Right hindlimb (tissue), 1 donor: ENCODE measurements around the gene ARMC6.
A peak's percentile ranks its signal among the peaks of the same experiment; 100 is the strongest.
"Not testable (repeated sequence)": the region's sequence is repeated elsewhere in the genome, so short reads cannot be mapped to it uniquely, and the experiment has no call there.

Source experiments
- DNase-seq: peaks from one replicate; pipeline ENCODE4 v3.0.0-alpha.2; 2018

ARMC6 gene

DNA sequence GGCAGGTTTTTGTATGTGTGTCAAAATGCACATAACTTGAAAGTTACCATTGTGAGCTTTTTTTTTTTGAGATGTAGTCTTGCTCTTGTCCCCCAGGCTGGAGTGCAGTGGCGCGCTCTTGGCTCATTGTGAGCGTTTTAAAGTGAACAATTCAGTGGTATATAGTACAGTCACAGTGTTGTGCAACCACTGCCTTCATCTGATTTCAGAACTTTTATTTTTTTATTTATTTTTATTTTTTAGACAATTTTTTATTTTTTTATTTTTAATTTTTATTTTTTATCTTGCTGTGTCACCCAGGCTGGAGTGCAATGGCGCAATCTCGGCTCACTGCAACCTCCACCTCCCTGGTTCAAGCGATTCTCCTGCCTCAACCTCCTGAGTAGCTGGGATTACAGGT, 45.4 kb downstream of the ARMC6 start:
- DNase-seq, result no peak

GRCh38 chr19:19079571-19079970, 46.2 kb downstream of the ARMC6 start:
- DNase-seq, result no peak

DNA sequence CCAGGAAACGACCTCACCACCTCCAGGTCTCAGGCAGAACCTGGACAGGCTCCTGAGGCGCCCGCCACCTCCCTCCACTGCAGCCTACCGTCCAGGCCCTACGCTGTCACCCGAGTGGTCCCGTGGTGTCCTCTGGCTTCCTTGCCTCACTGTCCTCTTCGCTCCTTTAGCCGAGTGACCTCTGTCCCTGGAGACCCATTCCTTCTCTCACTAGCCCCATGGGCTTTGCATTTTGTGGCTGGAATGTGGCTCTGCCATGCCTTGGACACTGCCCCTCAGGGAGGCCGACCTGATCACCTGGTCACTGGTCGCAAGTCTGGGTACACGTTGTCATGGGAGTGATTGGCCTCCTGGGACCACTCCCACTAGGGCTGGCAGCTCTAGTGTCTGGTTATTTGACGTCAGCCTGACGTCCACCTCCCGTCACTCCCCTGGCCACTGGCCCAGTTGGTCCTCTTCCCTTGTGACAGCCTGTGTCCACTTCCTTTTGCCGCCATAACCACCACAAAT, 48.3 kb downstream of the ARMC6 start:
- no peak for DNase-seq

DNA sequence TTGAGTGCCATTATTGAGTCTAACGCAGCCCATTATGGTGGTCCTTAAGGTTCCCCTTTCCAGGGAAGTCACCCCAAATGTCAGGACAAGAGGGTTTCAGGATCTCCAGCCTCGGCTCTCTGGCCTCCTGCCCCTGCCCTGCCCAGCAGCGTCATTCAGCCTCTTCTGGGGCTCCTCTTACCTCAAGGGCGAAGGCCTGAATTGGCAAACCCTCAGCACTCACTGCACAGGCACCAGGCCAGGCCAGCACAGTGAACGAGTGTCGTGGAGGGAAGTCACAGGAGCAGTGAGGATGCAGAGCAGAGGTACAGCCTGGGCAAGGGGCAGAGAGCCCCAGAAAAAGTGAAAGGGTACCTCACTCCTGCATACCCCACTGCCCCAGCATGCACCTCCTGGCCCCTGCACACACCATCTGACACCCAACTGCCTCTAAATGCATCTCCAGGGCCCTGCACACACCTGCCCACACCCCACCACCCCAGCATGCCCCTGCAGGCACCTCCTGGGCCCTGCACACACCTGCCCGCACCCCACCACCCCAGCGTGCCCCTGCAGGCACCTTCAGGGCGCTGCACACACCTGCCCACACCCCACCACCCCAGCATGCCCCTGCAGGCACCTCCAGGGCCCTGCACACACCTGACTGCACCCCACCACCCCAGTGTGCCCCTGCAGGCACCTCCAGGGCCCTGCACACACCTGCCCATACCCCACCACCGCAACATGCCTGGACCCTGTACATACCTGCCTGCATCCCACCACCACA, 50.2 kb downstream of the ARMC6 start:
- DNase-seq, result no peak

DNA sequence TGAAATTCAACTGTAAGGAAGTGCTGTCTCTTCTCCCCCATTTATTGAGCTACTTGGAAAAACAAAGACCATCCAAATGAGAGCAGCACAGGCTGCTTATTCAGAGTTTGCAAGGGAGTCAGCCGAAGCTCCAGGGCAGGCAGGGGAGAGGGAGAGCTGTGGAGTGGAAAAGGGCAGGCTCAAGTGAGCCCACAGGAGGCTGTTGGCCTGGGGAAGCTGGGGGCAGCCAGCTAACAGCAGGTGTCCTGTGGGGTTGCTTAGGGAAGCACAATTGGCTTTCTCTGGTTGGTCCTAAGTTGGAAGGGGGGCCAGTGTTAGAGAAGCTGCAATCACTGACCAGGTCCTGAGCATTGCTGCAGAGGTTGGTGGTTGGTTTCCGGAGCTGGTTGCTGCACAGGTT, 54.3 kb downstream of the ARMC6 start:
- no peak for DNase-seq

DNA sequence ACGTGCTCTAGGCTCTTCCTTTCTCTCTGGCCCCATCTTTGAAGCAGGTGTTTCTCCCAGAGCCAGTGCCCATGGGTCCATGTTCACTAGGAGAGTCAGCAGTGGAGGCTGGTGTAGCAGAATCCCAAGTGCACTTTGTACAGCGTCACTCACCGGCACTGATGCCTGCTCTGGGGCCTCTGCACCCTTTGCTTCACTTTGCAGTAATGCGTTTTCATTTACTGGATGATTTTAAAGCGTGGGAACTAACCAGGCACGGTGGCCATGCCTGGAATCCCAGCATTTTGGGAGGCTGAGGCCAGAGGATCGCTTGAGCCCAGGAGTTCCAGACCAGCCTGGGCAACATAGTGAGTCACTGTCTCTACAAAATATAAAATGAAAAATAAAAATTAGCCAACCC, 61.1 kb downstream of the ARMC6 start:
- no peak for DNase-seq

DNA sequence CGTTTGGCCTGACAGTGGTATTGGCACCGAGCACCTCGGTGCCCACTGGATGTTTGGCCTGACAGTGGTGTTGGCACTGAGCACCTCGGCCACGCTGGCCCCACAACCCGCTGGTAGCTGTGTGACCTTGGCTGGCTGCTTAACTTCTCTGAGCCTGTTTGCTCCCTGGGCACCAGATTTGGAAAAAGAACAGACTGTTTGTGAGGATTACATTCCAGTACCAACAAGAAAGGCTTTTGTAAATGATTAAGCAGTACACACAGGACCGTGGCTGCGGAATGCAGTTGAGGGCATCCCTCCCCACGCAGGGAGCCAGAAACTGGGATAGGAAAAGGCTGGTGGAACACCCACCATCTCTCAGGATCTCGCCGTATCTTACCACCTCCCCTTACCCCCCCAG, 62.3 kb downstream of the ARMC6 start:
- no peak for DNase-seq

DNA sequence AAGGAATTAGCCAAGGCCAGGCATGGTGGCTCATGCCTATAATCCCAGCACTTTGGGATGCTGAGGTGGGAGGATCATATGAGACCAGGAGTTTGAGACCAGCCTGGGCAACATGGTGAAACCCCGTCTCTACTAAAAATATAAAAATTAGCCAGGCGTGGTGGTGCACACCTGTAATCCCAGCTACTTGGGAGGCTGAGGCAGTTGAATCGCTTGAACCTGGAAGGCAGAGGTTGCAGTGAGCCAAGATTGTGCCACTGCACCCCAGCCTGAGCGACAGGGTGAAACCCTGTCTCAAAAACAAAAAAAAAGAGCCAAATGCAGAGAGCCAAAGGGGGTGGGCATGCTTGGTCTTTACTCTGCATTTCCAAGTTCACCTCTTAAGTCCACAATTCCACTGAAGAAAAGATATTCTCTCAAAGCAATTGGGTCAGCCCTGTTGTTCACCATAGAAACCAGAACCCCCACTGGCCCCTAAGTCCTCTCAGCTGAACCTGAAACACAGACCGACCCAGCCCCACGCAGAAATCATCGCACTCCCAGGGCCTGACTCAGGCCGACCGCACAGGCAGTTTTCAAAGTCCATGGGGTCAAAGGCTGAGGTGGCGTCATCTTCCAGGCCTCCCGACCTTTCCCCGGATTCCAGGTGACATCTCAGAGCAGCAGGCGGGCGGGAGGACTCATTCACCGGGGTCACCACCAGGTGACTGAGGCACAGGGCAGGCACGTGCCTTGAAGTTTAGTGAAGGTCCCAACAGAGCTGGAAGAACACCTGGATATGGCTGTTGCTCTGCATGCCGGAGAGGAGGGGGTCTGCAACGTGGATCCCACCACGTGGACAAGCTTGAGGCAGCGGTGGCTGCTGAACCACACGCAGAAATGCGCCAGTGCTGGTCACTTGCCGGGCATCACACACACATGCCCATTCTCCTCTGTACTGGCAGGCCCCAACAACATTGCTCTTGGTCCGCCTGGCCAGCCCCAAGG, 63.5 kb downstream of the ARMC6 start:
- DNase-seq, result no peak

DNA sequence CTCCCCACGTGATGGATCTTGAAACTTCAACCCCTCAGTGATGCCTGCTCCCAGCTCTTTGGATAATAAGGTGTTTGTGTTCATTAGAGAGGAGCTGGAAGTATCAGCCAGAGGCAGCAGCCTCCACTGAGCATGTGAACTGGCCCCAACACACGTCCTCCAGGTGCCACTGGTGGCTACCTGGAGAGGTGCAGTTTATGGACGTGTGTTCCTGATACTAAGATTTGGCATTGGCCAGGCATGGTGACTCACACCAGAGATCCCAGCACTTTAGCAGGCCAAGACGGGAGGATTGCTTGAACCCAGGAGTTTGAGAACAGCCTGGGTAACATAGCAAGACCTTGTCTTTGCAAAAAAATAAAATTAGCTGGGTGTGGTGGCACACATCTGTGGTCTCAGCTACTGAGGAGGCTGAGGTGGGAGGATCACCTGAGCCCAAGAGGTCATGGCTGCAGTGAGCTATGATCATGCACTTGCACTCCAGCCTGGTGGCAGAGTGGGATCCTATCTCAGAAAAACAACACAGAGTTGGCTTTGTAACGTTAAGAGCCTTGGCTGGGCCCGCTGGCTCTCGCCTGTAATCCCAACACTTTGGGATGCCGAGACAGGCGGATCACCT, 64.8 kb downstream of the ARMC6 start:
- no peak for DNase-seq

DNA sequence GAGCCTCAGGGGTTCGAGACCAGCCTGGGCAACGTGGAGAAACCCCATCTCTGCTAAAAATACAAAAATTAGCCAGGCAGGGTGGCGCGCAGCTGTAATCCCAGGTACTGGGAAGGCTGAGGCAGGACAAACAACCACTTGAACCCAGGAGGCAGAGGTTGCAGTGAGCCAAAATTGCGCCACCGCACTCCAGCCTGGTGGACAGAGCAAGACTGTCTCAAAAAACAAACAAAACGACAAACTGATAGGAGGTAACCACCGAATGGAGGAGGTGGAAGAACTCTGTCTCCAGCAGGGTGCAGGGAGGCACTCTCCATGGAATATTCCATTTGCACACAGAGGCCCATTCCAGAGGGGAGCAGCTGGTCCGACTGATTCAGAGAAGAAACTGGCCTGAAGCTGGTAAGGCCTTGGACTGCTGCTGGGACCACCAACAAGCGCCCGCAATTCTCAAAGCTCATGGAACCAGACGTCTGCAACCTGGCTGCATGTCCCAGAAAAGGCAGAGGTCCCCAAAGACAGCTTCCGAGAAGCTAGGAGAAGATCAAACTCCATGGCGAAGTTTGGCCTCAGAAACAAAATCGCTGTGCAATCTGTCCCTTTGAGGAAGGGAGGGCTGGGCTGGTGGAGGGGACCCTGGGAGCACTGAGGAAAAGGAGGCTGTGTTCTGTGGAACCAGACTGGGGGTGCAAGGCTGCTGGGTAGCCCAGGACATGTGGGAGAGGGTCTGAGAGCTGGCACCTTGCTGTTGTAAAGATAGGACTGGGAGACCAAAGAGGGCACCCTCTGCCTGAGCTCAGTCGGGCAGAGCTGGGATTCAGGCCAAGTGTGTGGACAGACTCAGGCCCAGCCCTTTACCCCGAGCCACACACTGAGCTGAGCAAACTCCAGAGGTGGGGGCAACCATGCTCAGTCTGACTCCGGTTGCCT, 65.6 kb downstream of the ARMC6 start:
- DNase-seq, result no peak

GRCh38 chr19:19101540-19101939, 68.1 kb downstream of the ARMC6 start:
- DNase-seq, result no peak

DNA sequence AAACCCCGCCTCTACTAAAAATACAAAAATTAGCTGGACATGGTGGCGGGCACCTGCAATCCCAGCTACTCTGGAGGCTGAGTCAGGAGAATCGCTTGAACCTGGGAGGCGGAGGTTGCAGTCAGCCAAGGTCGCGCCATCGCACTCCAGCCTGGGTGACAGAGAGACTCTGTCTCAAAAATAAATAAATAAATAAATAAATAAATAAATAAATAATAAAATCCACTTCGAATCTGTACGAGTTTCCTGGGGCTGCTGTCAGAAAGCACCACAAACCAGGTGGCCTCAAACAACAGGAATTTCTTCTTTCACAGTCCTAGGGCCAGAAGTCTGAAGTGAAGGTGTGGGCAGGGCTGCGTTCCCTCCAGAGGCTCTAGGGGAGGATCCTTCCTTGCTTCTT, 69.2 kb downstream of the ARMC6 start:
- DNase-seq, result not testable (repeated sequence)

DNA sequence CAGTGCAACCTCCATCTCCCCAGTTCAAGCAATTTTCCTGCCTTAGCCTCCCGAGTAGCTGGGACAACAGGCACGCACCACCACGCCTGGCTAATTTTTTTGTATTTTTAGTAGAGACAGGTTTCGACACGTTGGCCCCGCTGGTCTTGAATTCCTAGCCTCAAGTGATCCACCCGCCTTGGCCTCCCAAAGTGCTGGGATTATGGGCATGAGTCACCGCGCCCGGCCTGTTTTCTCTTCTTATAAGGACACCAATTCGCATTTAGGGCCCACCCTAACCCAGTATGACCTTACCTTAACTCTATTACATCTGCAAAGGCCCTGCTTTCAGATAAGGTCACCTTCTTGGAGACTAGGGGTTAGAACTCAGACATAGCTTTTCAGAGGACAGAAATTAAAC, 69.8 kb downstream of the ARMC6 start:
- DNase-seq, result no peak

DNA sequence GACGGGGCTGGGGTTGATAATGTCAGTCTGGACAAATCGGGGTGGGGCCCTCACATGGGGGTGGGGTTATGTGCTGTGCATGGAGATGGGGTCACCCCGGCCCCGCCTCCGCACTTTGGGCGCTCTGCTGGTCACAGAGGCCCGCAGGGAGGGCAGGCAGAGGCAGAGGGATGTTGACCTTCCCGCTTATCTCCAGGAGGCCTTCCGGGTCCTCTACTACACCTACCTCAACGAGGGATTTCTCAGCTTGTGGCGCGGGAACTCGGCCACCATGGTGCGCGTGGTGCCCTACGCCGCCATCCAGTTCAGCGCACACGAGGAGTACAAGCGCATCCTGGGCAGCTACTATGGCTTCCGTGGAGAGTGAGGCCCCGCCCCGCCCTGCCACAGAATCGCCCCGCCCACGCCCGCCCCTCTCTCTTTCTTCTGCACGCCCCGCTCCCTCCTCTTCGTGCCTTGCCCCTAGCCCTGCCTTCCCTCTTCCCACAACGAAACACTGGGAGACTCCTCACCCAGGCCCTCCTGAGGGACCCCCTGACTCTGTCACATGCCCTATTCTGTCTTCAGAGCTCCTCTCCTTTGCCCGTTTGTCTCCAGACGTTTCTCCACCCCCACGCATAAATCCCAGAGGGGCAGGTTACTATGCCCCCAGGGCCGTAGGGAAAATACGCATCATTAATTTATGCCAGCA, 72.1 kb downstream of the ARMC6 start:
- DNase-seq, result peak; percentile 81

DNA sequence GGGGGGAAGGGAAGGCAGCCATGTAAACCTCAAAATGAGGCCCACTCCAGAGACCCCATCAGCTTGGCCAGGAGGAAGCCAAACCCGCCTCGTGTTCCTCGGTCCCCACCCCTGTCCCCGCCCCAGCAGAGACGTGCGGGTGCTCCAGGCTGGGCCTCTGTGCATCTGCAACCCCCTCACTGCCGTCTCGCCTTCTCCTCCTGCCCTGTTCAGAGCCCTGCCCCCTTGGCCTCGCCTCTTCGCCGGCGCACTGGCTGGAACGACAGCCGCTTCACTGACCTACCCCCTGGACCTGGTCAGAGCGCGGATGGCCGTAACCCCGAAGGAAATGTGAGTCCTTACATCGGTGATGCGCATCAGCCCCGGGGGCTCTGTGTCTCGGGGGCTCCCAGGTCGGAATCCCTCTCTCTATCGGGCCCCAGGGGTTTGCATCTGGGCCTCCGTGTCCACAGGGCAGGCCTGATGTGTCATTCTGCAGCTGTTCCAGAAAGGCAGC, 72.7 kb downstream of the ARMC6 start:
- peak; percentile 64 for DNase-seq

- DNase-seq, result not testable (repeated sequence)
Measured at GRCh38 chr19:19106938-19107337, 73.5 kb downstream of the ARMC6 start.

GRCh38 chr19:19107654-19108053, 74.3 kb downstream of the ARMC6 start:
- DNase-seq, result no peak
